ENCODE data around the gene GJB5. TPM values are rescaled to one million over a fixed set of nuclear protein-coding genes. Genes with fewer than 3 reads are reported as not detected.

GJB5 gene
- total and polyA plus RNA-seq, 10 of the 15 experiments (the other 5 are each of a cell fraction or from before 2014, with no cell fraction given), result not detected

DNA sequence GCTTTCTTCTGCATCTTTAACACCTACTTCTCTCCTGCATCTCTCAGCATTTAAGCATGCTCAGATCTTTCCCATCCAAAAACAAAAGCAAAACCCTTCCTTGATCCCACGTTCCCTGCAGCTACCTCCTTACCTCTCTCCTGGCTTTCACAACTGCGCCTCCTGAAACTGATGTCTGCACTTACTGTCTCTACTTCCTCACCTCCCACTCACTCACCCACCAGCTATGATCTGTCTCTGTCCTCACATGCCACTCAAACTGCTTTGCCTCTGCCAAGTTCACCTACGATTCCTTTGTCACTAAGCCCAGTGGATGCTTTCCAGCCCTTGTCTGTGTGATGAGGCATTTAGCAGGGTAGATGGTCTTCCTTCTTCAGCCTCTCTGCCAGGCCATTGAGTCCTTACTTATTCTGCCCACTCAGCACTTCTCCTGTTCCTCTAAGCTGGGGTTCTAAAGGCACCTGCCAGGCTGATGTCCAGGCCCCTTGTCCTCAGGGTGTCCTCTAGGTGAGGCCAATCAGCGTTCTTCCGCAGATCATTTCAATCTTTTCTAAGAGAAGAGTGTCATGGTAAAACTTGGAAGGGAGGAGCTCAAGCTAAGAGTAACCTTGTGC, 16.2 kb downstream of the GJB5 start:
- Histone ChIP-seq H3K4me3 (no peak overlapping the region), H3K27me3 (replicated peaks in 1 of 2; ENCODE audit: control insufficient read depth in 2 of 2, insufficient read depth in 2 of 2, low read length in 1 of 2) (no peaks in the 10 kb centered on the region; a peak in 1 of 4 replicates), H3K4me1 (ENCODE audit: control insufficient read depth, insufficient read depth, low read length) (no peaks in the 10 kb centered on the region), H4K20me1 (ENCODE audit: control insufficient read depth, insufficient read depth) (no peaks in the 10 kb centered on the region), H3K27ac (ENCODE audit: control insufficient read depth, insufficient read depth) (no peak overlapping the region), H3K36me3 (ENCODE audit: control insufficient read depth in 2 of 2, insufficient read depth in 2 of 2, low read length in 1 of 2) (no peaks in the 10 kb centered on the region), H3K79me2 (ENCODE audit: control insufficient read depth, insufficient read depth, low read length) (no peaks in the 10 kb centered on the region), H3K9ac (ENCODE audit: control insufficient read depth, insufficient read depth, low read length) (no peak overlapping the region), H3K4me2 (ENCODE audit: control insufficient read depth, insufficient read depth) (no peak overlapping the region), H2AFZ (ENCODE audit: control insufficient read depth, low read depth, low read length) (no peak overlapping the region), H3K9me3 (replicated peaks; ENCODE audit: control insufficient read depth, insufficient read depth, low read length) (no peaks in the 10 kb centered on the region)
- DNase-seq (ENCODE audit: low read depth, low spot score) (no peak), ATAC-seq (no peak), FAIRE-seq (no peak)
- ChIA-PET CTCF (interaction anchor here (1.0 kb wide), 1 partner anchor 8 kb away, joined by 3 read pairs; no protein-coding TSS in a partner anchor), POLR2A (interaction anchor here (0.6 kb wide), 1 partner anchor 1816 kb away, joined by 3 read pairs; no protein-coding TSS in a partner anchor), RAD21 (ENCODE audit: unreplicated experiment) (no interaction called here), SMC1A (ENCODE audit: uncharacterized antibody, unreplicated experiment) (no interaction called here)
- in situ Hi-C loops (cut with MboI) (no loop called here), intact Hi-C loops (cut with micrococcal nuclease; ENCODE audit: unreplicated experiment) (no loop called here)
- 43% methylated on average over 5 of the region's 5 CpGs for WGBS (ENCODE audit: insufficient coverage, insufficient replicate concordance, low lambda C conversion rate, missing lambda C conversion rate)
- TF ChIP-seq, protein P1, sequence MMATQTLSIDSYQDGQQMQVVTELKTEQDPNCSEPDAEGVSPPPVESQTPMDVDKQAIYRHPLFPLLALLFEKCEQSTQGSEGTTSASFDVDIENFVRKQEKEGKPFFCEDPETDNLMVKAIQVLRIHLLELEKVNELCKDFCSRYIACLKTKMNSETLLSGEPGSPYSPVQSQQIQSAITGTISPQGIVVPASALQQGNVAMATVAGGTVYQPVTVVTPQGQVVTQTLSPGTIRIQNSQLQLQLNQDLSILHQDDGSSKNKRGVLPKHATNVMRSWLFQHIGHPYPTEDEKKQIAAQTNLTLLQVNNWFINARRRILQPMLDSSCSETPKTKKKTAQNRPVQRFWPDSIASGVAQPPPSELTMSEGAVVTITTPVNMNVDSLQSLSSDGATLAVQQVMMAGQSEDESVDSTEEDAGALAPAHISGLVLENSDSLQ (IDR thresholded peaks at IDR 0.05), result peak; percentile 56
- no peak for TF ChIP-seq CBX5 (IDR thresholded peaks at IDR 0.05; ENCODE audit: low read depth)
- no peak for TF ChIP-seq ETV6 (conservative IDR thresholded peaks at IDR 0.05 in 1 of 2, IDR thresholded peaks at IDR 0.05 in 1 of 2; ENCODE audit: borderline replicate concordance in 1 of 2, low read depth in 1 of 2)
- no TSS peak for BruUV-seq (replicated peaks)

Data from GM12878 (cell line).